GM18907 (cell line): Measurements from ENCODE around the gene LMO7.

Experiments
- ATAC-seq: cut with Tn5 transposase; IDR thresholded peaks from one replicate; pipeline ENCODE4 v1.9.1; 2021; ENCODE audit warnings: mild to moderate bottlenecking, moderate library complexity; ENCODE audit not compliant: unreplicated experiment

The LMO7 gene

DNA sequence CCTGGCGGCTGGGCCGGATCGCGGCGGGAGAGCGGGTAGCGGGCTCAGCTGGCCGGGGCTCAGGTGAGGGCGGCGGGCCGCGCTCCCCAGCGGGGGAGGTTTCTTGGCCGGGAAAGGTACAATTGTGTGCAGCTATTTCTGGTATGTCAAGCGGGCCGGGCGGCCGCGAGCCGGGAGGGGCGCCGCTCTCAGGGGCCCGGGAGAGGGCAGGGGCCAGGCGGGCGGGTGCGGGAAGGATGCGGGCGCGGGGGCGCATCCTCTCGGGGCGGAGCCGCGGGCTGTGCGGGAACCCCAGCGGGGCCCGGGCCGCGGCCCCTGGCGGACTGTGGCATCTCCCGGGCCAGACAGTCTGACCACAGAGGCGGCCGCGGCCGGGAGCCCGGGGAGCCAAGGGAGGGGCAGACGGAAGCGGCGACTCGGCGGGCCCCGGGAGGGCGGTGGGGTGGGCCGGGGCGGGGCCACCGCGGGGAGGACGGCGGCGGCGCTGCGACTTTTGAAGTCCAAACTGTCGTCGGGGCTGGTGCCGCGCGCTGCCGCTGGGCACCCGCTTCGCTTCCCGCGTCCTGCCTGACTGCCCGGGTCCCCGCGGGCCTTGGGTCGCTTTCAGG, at the start of gene LMO7:
TSS of gene LMO7 (plus strand) at position 503 of the 608 bp plus-strand sequence. CDS start 328 bp downstream, outside the sequence.
- peak; percentile 67 for ATAC-seq

DNA sequence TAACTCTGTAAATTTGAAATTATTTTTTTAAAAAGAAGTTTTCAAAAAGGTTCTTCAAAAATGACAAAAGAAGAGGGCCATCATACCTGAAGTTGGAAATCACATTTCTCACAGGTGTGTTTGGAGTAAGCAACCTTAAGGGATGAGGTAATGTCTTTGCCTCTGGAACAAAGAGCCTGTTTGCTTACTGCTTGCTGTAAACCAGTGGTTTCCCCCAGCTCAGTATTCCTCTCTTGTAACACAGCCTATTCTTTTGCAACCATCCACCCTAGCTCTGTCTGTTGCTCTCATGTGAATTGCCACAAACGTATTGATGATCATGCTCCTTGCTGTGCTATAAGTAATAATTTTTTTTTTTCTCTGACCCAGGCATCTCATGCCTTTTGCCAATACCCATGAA, 48.5 kb upstream of the LMO7 start:
- no peak for ATAC-seq

GRCh38 chr13:75596657-75597182, 39.4 kb upstream of the LMO7 start:
- ATAC-seq: no peak

GRCh38 chr13:75600371-75600770, 35.8 kb upstream of the LMO7 start:
- no peak for ATAC-seq

DNA sequence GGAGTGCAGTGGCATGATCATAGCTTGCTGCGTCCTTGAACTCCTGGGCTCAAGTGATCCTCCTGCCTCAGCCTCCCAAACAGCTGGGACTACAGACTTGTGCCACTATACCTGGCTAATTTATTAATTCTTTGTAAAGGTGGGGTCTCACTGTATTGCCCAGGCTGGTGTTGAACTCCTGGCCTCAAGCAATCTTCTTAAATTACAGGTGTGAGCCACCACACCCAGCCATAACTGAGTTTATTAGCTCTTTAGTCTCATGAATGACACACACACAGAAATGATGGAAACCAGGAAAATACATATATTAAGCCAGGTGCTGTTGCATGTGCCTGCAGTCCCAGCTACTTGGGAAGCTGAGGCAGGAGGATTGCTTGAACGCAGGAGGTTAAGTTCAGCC, 33.1 kb upstream of the LMO7 start:
- no peak for ATAC-seq

DNA sequence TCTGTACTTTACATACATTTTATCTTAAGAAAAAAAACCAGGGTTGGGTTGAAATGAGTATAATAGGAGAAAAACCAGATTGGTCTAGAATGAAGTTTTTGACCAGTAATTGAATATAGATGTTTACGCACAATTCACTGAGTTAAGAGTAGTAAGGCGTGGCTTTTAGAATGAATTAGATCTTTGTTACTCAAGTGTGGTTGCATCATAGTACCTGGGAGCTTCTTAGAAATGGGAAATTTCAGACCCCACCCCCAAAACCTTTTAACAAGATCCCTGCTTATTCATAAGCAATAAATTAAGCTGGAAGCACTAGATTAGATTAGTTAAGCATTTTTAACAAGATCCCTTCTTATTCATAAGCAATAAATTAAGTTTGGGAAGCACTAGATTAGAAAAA, 28.7 kb upstream of the LMO7 start:
- ATAC-seq: no peak

DNA sequence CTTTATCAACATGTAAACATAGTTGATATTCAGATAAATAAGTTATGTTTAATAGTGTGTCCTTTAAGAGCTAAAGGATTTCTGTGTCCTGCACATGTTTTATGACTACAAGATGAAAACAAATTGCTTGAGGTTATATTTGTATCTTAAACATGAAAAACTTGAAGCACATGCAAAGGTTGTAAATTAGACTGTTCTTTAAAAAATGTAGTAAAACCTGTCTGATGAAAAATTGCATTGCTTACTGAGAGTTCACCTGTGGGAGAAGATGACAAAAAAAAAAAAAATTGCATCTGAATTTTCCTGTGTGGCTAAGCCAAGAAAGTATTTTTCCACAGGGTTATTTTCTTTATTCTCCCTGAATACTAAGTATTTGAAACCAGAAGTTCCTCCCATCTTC, 25.7 kb upstream of the LMO7 start:
- no peak for ATAC-seq

- no peak for ATAC-seq
Observed at GRCh38 chr13:75612354-75612753, 23.8 kb upstream of the LMO7 start.

GRCh38 chr13:75617230-75617629, 18.9 kb upstream of the LMO7 start:
- no peak for ATAC-seq

DNA sequence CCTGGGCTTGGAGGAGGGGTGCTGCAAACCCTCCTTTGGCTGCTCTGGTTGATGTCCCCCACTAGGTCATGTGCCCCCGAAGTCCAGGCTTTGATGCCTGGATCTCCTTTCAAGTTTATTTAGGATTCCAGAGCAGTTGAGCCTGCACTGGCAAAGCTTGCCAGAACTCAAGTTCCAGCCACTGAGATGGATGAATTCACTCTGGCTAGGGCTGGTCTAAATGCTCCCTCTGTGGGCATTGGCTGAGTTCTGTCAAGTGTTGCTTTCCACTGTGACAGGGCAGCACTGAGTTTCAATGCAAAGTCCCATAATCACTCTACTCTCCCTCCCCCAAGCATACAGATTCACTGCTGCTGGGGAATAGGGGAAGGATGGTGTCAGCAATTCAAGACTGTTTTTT, 17.8 kb upstream of the LMO7 start:
- no peak for ATAC-seq

DNA sequence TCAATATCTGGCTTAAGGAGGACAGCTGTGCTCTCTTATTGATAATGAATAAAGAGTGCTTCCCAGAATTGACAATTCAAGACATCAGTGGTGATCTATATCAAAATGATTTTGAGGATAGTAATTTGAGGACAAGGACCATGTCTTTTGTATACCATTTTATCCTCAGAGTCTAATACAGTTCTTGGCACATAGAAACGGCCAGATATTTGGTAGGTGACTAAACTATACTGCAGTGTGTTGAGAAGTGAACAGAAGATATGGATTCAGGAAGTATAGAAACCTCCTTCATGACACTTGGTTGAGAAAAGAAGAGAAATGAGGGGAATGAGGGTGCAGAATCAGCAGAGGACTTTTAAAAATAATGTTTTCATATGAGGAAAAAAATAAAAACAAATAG, 16.1 kb upstream of the LMO7 start:
- no peak for ATAC-seq

DNA sequence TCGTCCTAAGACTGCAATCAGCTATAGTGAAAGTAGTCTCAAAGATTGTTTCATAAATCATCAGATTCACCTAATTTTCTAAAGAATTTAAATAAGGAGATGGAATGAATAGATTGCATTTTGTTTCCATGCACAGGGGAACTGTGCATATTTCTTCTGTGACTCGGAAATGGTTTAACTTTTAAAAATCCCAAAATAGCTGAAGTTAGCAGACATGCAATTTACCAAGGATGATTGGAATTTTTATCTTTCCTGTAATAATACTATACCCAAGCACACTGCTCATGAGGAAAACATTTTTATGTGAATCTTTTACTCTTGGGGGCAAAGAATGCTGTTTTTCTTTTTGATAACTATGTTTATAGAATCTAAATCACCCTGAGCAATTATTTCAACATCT, 15.0 kb upstream of the LMO7 start:
- no peak for ATAC-seq

GRCh38 chr13:75628801-75629200, 7.3 kb upstream of the LMO7 start:
- ATAC-seq: no peak

DNA sequence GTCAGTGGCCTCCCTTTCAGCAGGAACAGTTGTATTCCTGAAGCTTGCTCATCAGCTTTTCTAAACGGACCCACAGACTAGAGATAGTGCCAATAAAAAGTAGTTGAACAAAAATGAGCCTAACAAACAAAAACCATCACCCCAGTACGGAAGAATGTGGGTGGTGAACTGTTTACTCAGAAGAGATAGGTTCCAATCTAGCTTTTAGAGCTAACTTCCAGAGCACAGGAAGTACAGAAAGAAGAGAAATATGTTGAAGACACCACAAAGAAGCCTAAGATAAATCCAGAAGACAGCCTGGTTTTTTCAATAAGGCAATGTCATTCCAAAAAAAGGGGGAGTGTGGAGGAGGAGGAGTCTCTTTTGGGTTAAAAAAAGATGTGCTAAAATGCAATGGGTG, 2.8 kb upstream of the LMO7 start:
- ATAC-seq: no peak

DNA sequence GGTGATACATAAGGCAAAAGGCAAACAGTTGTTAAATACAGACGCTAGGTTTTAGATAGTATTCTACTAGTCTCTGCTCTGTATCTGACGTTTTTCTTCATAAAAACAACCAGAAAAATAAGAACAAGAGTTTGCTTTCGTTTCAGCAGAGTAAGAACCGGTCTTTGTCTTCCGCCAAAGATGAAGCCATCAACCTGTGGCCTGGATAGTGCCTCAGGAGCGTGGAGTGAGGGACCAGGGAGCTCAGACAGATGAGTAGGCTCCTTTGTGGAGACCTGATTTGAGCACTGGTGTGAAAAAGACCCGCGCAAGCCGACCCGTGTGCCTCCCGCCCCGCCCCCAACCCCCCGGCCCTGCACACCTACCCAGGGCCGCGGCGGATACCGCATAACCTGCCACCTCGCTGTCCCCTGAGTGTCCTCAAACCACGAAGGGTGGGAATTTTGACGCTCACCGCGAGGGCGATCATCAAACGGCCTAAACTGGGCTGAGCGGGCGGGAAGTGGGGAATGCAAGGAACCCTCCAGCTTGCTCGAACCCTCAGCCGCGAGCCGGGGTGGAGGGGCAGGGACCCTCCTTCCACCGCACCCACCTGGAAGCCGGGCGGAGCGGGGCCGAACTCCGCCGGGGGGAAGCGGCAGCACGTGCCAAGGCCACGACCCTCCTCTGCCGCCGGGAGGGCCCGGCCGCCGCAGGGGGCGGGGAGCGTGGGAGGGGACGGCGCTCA, 866 bp upstream of the LMO7 start:
- ATAC-seq: no peak

DNA sequence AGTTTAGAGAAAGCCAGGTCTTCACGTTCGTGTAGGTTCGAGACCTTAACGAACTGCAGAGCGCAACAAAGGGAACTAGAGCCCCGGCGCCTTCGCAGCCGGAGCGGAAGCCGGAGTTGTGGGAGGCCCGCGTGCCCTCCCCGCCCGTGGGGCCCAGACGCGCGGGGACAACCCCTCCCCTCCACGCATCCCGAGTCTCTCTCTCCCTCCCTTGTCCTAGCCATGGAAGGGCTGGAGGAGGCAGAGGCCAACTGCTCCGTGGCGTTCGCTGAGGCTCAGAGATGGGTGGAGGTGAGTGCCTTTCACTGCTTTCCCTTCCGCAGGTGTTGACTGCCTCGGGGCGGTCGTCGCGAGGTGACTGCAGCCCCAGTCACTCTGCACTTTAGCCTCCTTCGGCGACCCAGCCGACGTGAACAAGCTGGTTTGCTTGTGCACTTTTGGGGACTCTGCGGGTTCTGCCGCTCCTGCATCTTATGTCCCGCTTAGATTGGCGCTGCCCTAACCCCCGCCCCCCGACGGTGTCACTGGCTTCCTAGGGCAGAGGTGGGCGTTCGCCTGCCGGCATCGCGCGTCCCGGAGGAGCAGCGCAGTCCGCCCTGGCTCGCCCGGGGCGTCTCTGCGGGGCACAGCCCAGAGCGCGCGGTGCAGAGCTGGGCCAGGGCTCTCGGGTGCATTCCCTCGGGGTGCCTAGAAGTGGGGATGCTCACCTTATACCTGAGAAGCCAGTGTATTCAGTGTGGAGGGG, 478 bp downstream of the LMO7 start:
- peak; percentile 55 for ATAC-seq

- ATAC-seq: no peak
Observed at GRCh38 chr13:75637181-75637750, 1.1 kb downstream of the LMO7 start.

DNA sequence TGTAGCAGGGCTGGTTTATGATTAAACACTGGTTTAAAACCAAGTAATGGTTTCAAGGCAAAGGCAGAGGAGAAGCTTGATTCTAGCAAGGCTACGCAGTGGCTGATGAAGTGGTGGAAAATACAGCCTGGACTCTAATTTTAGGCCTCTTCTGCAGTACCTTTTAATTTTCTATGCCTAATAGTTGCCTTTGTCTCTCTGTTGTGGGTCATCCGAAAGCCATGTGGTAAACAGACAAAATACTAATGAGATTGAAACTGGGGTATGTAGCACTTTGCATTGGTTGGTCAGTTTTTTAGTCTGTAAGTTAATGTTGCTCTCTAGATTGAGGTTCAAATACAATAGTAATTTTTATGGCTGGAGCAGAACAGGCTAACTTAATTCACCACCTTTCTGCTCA, 3.3 kb downstream of the LMO7 start:
- ATAC-seq: no peak

GRCh38 chr13:75641026-75641425, 4.9 kb downstream of the LMO7 start:
- no peak for ATAC-seq

DNA sequence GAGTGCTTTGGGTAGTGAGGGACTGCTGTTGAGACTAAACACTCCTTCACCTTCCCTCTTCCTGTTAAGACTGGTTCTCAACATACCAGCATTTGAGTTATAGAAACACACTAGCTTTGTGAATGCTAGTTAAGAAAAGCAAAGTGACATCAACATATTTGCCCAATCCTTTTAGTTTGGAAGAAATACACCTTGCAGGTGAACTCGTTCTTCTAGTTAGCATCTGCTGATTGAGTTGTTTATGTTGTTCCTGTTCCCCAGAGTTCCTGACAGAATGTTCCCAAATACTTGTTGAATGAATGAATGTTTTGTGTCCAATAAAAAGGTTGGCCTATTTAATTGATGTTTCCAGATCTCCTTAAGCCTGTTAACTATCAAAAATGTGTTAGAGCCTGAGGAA, 7.1 kb downstream of the LMO7 start:
- no peak for ATAC-seq

DNA sequence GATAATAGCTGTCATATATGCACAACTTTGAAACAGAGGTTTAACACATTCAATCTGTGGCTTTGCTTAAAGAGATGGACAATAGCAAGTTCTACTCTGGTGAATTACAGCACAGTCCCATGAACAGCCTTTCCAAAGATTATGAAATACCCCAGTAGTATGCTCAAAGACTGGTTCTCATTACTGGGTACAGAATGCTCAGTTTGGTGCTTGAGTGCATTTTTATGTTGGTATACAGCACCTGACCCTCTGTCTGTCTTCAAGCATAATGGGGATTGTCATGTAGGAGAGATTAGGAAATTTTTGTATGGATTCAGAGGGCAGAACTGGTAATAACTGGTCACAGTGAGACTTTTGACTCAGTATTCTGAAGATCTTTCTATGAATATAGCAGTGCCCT, 7.6 kb downstream of the LMO7 start:
- ATAC-seq: no peak

- ATAC-seq: no peak
Observed at GRCh38 chr13:75645141-75645540, 9.0 kb downstream of the LMO7 start.
